DMS114 treated with DMSO at 0.1 percent for 48 hours (cell line): ENCODE data around the gene TRAPPC3.

Experiments
- DNase-seq: peaks from one replicate; lab custom pipeline; 2025; ENCODE audit not compliant: unreplicated experiment; lab: John Stamatoyannopoulos, UW

TRAPPC3 gene

DNA sequence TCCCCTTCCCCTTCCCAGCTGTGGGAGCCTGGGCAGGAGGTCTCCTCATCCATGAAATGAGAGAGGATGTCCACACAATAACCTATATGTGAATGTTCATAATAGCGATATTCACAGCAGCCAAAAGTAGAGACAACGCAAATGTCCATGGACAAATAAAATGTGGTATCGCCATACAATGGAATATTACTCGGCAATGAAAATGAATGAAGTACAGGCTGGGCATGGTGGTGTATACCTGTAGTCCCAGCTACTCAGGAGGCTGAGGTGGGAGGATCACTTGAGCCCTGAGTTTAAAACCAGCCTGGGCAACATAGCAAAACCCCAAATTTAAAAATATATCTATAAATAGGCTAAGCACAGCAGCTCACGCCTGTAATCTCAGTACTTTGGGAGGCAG is 47.7 kb downstream of the TRAPPC3 start:
- DNase-seq = no peak

DNA sequence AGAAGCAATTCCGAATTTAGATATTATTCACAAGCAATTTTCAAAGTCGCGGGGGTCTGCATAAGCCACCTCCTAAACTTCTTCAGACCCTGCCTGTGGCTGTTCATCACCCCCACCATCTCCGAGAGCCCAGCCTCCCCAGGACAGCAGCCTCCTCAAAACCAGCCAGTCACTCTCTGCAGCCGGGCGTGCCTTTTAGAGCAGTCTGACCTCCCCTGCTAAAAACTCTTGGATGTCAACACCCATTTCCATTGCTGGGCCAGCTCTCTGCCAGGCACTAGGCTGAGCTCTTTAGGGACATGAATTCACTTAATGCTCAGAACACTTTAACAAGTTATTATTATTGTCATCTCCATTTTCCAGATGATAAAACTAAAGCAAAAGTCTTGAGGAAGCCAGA is 48.9 kb downstream of the TRAPPC3 start:
- no peak for DNase-seq

DNA sequence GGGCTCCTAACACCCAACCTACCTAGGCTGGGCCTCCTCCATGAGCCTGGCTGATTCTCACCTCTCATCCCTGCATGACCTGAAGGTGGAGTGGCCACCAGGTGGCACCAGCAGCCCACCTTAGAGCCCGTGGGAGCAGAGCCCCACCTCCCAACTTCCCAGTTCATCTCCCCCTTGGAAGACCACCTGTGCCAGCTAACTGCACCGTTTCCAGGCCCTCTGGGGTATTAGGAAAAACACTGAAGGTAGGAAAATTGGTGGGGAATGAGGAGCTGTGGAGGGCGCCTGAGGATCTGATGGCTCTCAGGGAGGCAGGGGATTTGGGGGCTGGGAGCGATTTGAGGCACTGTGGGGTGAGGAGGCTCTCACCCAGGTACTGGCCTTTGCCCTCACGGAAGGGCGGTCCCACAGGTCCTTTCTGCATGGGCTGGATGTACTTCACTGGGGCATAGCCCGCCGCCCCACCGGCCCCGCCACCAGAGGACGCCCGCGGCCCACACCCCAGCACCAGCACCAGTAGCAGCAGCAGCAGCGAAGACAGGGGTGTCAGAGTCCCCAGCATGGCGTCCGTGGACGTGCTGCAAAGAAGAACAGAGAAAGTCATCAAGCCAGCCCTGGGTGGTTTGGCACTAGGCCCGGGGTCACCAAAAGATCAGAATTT is 49.5 kb downstream of the TRAPPC3 start:
- DNase-seq = peak; percentile 33

DNA sequence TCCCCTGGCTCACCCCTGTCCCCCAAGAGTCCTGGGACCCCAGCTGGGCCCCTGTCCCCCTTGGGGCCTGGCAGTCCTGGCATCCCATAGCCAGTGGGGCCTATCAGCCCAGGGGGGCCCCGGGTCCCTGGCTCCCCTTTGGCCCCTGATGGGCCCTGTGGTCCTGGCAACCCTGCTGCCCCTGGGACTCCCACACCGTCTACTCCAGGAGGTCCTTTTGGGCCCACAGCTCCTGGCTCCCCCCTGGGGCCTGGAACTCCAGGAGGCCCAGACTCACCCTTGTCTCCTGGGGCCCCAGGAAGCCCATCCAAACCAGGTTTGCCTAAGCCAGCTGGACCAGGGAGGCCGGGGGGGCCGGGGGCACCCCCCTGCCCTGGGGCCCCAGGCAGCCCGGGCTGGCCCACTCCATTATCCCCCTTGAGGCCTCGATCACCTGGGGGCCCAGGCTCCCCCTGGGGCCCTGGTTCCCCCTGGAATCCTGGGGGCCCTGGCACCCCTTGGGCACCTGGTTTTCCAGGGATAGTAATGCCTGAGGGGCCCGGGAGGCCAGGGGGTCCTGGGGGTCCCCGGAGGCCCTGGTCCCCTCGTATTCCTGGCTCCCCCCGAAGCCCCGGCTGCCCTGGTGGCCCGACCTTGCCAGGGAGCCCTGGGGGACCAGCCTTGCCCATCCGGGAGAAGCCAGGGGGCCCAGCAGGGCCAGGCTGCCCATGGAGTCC is 50.5 kb downstream of the TRAPPC3 start:
- DNase-seq = no peak

DNA sequence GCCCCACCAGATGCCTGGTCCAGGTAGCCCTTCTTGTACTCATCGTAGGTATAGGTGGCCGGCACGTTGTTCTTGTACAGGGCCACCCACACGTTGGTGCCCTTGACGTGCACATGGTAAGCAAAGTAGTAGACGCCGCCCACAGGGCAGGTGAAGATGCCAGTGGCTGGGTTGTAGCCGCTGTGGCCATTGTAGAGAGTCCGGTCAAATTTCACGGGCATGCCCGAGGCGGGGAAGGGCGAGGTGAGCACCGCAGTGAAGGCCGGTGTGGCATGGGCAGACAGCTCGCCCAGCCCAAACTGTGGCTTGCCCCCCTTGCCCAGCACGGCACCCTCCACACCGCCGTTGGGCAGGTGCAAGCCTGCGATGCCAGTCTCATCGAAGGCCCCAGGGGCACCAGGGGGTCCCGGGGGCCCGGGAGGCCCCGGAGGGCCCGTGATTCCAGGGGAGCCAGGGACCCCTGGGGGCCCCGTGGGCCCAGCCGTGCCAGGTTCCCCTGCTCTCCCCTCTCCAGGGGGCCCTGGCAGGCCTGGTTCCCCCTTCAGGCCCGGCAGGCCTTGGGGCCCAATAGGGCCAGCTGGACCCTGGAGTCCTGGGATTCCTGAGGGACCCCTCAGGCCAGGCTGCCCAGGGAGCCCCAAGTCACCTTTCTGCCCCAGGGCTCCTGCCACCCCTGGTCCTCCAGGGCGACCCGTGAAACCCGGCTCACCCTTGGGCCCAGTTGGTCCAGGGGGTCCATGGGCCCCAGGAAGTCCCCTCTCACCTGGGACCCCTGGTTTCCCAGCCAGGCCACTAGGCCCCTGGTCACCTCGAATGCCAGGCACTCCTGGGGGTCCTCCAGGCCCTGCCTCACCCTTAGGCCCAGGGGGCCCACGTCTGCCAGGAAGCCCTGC is 51.3 kb downstream of the TRAPPC3 start:
- DNase-seq = no peak

DNA sequence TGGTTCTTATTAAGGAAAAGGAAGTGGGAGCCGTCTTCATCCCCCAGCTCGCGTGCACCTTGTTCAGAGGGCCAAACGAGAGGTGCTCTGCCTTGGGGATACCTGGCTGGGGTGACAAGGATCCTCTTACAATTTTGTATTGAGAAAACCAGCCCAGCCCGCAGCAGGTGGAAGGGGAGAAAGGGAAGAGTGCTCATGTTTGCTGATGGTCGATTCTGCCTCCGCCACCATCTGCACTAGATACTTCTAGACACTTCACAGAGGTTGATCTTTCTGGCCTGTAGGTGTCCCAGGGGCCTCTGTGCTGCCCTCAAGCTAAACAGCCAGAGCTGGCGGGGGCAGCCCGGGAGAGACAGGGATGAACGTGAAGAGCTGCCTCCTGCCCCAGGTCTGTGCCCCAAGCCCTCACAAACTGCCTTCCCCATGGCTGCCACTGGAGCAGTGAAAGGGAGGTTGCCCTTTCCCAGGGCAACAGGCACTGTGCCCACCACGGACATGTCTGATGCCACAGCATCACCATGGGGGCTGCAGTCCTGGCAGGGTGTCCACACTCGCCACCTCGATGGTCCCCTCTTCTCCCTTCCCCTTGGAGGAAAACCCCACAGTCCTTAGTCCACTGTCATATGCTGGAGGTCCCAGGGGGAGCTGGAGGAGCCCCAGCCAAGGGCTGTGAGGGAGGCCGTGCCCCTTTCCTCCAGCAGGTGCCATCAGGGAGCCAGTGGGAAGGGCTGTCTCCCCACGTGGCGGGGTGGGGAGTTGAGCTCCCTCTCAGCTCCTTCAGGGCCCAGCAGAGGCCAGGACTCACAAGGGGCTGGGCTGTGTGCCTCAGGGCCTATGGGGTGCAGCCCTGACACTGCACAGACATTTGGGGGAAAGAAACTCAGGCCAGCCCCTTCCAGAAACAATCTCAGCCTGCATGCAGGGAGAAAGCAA is 52.5 kb downstream of the TRAPPC3 start:
- DNase-seq = no peak

DNA sequence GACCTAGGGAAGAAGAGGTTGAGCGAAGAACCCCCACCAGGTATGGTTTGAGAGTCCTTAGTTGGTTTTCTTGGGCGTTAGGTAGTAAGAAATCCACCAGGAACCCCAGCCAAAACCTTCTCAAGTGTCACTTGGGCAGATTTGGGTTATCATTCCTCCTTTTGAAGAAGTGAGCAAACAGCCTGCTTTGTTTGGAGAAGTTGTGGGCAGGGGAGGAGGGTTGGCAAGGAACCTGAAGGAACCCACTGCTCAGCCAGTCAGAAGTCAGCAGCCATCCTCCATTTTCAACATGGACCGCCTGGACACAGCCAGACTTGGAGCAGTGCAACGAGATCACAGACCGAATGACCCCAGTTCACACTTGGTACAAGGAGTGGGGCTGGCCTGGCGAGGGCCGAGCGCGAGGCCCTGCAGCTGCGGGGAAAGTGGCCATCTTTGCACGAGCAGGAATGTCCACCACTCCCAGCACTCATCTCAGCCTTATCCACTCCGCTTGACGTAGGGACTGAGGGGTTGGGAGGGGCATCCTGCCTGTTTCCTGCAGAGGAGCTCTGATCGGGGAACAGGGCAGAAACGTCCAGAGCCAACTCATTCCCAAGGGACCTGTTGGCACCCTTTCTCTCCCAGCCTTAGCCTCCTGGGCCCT is 53.4 kb downstream of the TRAPPC3 start:
- DNase-seq = no peak

DNA sequence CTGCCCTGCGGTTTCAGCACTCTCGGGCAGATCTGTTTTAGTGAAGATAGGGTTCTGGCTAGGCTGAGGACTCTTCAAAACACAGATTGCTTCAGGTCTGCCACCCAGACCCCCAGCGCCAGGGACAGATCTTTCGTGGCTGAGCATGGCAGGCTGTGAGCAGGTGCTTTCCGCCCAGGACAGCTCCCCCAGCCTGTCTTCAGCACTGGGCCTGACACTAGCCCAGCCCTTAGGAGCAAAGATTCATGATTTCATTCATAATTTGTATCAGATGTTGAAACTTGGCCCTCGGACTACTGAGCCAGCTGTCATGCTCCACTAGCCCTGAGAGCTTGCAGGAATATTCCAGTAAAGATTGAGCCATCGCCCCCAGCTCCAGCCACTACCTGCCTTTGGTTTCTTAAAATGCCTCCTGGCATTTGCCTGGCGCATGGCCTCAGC is 54.6 kb downstream of the TRAPPC3 start:
- no peak for DNase-seq

DNA sequence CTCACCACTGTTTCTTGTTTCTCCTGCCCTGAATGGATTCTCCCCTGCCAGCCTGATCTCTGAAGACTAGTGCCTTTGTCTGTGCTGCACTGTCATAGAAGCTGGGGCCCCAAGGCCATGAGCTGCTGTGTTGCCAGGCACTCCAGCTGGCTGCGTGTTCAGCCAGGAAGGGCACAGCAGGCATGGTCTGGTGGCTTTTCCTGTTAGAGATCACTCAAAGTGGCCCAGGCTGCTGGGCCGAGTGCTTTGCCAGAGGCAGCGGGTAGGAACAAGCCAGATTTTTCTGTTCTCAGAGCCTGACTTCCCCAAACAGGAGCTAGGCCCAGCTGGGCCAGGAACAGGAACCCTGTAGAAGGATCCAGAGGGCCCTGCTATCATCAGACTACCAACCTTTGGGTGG is 55.4 kb downstream of the TRAPPC3 start:
- DNase-seq = no peak

DNA sequence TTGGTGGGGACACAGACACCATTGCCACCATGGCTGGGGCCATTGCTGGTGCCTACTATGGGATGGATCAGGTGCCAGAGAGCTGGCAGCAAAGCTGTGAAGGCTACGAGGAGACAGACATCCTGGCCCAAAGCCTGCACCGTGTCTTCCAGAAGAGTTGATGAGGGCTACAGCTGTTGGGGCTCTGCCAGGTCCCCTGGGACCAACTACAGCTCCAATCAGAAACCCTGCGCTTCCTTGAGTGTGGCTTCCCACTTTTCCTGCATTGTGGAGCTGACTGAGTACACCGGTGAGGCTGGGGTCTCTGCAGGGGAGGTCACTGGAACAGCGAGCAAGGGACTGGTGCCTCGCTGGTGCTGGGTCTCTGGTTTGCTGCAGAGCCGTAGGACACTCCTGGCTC is 56.1 kb downstream of the TRAPPC3 start:
- no peak for DNase-seq

DNA sequence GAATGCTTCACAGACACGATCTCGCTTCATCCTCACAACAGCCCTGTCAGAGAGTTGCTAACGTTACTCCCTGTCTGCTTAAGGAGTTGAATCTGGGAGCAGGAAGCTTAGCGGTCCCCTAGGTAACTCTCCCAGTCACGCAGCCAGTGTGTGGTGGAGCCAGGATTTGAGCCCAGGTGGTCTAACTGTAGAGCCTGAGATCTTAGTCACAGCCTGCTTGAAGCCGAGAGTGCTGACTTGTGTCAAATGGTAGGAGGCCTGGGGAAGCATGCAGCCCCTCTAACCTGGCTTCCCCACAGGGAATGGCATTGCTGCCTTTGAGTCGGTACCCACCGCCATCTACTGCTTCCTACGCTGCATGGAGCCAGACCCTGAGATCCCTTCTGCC is 56.5 kb downstream of the TRAPPC3 start:
- DNase-seq = no peak

DNA sequence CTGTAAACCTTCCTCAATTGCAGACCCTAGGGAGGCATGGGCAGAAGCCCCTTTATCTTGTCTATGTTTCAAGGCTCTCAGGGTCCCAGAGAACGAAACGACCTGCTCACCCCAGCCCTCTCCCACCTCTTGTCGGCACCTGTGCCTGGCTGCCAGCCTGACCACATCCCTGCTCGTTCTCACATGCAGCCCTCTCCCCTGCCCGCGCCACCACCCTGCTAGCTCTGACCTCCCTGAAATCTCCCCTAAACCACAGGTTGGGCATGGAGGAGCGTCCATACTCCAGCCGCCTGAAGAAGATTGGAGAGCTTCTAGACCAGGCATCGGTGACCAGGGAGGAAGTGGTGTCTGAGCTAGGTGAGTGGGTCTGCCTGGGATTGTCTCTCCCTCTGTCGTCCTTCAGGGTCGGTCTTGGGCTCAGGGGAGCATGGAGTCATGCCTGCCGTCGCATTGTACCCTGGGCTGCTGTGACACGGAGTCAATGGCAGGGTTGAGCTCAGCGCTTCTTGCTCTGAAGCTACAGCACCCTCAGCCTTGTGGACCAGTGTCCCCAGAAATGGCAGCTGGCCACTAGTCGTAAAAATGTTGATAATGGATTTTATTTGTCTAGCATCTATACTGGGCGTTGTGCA is 57.0 kb downstream of the TRAPPC3 start:
- DNase-seq = no peak

DNA sequence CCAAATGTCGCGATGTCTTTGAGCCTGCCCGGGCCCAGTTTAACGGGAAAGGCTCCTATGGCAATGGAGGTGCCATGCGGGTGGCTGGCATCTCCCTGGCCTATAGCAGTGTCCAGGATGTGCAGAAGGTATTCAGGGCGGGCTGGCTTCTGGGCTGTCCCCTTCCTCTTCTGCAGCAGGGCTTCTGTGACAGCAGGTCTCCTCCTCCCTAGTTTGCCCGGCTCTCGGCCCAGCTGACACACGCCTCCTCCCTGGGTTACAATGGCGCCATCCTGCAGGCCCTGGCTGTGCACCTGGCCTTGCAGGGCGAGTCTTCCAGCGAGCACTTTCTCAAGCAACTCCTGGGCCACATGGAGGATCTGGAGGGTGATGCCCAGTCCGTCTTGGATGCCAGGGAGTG is 57.6 kb downstream of the TRAPPC3 start:
- DNase-seq = no peak

DNA sequence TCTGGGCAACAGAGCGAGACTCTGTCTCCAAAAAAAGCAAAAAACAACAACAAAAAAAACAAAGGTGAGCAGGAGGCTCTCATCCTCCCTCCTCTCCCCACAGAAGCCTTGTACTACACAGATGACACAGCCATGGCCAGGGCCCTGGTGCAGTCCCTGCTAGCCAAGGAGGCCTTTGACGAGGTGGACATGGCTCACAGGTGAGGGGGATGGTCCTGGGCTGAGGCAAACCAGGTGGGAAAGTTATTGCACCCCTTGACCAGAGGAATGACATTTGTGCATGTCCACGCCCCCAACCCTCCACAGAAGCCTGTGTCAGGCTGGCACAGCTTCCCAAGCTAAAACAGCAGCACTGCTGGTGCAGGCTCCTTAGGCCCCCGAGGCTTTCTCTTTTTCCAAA is 58.1 kb downstream of the TRAPPC3 start:
- DNase-seq = no peak

DNA sequence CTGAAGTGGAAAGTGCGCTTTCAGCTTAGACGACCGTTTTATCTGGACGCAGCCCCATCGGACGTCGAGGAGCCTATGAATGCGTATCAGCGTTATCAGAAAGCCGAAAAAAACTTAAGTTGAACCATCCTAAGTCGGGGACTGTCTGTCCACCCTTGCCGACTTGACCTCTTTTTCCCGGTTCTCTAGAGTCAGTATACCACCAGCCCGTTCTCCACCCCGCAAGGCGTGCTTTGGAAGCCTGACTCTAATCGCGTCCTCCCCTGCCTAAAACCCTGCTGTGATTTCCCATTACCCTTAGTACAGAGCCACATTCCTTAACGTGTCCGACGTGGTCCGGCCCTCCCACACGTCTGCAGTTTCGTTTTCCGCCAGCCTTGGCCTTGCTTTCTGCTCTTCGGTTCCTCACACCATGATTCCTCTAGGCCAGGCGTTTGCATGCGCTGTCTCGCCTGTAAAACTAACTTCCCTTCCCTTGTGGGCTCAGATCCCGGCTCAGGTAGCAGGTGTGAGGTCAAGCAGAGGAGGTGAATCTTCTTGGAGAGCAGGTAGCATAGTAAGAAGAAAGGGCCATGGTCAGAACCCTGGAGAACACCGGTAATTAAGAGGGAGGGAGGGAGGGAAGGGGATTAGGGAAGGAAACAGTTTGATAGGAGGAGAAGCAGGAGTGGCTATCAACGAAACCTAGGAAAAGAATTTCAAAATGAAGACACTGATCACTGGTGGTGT is 59.7 kb downstream of the TRAPPC3 start:
- no peak for DNase-seq

DNA sequence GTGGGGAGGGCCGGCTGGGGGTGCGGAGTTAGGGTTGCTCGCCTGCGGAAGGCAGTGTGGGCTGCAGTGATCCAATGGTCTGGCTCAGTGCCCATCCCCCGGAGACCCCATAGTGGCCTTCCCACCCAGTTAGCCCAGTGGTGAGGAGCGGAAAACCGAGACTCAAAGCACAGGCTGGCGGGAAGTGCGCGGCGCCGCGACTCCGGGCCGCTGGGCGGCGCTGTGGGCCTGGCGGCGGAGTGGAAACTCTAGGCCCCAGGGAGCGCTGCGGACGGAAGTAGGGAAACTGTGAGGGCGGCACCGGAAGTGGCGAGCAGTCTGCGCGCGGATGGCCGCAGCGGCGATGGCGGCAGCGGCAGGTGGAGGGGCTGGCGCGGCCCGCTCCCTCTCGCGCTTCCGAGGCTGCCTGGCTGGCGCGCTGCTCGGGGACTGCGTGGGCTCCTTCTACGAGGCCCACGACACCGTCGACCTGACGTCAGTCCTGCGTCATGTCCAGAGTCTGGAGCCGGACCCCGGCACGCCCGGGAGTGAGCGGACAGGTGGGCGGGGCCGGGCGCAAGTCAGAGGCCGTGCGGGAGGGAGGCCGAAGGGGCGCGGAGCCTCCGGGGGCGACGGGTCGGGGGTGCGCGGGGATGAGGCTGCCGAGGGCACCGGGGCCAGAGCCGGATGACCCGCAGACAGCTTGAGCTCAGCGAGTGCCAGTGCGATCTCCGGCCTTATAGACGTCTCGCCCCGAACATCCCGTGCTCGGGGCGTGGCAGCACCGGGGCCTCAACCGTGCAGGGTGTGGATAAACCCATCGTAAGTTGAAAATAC is 60.5 kb downstream of the TRAPPC3 start, which contains the start of gene ADPRS:
TSS of gene ADPRS (plus strand) at position 316 of the 816 bp plus-strand sequence. CDS start at position 329, 13 bp downstream.
- peak; percentile 88 for DNase-seq

DNA sequence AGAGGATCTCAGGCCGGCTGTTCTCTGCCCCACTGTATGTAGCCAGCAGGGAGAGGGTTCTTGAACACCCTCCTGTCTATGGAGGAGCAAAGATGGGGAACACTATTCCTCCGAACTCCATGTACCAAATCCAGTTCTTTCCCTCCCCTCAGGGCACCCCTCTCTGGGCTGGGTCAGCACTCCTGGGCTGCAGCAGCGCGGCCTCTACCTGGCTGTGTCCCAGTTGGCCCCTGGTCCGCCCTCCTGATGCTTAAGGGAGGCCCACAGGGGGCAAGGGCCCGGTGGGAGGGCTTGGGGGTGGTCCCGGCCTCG is 61.1 kb downstream of the TRAPPC3 start:
- no peak for DNase-seq
